ENCODE results near the gene CCDC141. TPM values are rescaled to one million over a fixed set of nuclear protein-coding genes. Genes with fewer than 3 reads are reported as not detected.

The CCDC141 gene
- total and polyA plus RNA-seq, 2 donors (not counting 3 experiments of a cell fraction or from before 2014, with no cell fraction given) = not detected

GRCh38 chr2:178819992-178820391 is 229.9 kb downstream of the CCDC141 start:
- Histone ChIP-seq H3K36me3 (ENCODE audit: control insufficient read depth in 2 of 2, extremely low read depth in 1 of 2, insufficient read depth in 2 of 2, low read length in 2 of 2) (no peaks in the 10 kb centered on the region), H3K4me3 (replicated peaks in 1 of 3; ENCODE audit: insufficient read depth in 1 of 3, low read depth in 1 of 3, low read length in 3 of 3) (peak overlapping the region in 2 of 3 experiments; percentile 27 to 66), H3K9ac (replicated peaks; ENCODE audit: extremely low read depth, insufficient read depth, low read length) (peak overlapping the region; percentile 55), H3K27me3 (ENCODE audit: control insufficient read depth in 2 of 2, insufficient read depth in 2 of 2, low read length in 2 of 2) (no peaks in the 10 kb centered on the region), H2AFZ (ENCODE audit: low read depth, low read length) (peak overlapping the region; percentile 99), H3K9me3 (replicated peaks; ENCODE audit: control insufficient read depth, insufficient read depth, low read length) (no peaks in the 10 kb centered on the region), H4K20me1 (replicated peaks; ENCODE audit: control insufficient read depth, extremely low read depth, insufficient read depth, low read length) (no peaks in the 10 kb centered on the region), H3K9me1 (replicated peaks; ENCODE audit: control insufficient read depth, extremely low read depth, insufficient read depth, low read length) (no peaks in the 10 kb centered on the region), H3K4me2 (ENCODE audit: insufficient read depth, low read length) (peak overlapping the region; percentile 95), H3K4me1 (ENCODE audit: control insufficient read depth, extremely low read depth, insufficient read depth, low read length) (peaks cover 21% of the 10 kb centered on the region), H3K79me2 (ENCODE audit: control insufficient read depth, insufficient read depth, low read length) (no peaks in the 10 kb centered on the region), H3K27ac (ENCODE audit: insufficient read depth, low read depth, low read length) (peak overlapping the region; percentile 80)
- intact Hi-C loops (cut with micrococcal nuclease) = loop anchor here (10.0 kb wide), 1 partner anchor 335 kb away; the partner anchor contains the start of gene PLEKHA3
- BruUV-seq (replicated peaks) = no TSS peak
- dilution Hi-C loops (cut with MboI; ENCODE audit: extremely low pct_ligation_motif_present, low sequenced_read_pairs) = loop anchor here (25.0 kb wide), 1 partner anchor 92 kb away; no protein-coding TSS in a partner anchor
- peak; percentile 58 for FAIRE-seq
- TF ChIP-seq GATA2 (IDR thresholded peaks at IDR 0.05; ENCODE audit: insufficient read depth, insufficient read length, low read depth, low read length) = peak; percentile 73
- no peak for TF ChIP-seq MYC (IDR thresholded peaks at IDR 0.05; ENCODE audit: low read depth, low read length)
- CTCF ChIA-PET = interaction anchor here (0.8 to 2.1 kb wide), 16 partner anchors 8 to 97 kb away, joined by 3 to 10 read pairs (median 4); partner anchors contain the start of gene TTN
- POLR2A ChIA-PET = interaction anchor here (1.0 kb wide), 1 partner anchor 287 kb away, joined by 3 read pairs; no protein-coding TSS in a partner anchor
- DNase-seq (ENCODE audit: low read depth, low spot score) = peak; percentile 63

DNA sequence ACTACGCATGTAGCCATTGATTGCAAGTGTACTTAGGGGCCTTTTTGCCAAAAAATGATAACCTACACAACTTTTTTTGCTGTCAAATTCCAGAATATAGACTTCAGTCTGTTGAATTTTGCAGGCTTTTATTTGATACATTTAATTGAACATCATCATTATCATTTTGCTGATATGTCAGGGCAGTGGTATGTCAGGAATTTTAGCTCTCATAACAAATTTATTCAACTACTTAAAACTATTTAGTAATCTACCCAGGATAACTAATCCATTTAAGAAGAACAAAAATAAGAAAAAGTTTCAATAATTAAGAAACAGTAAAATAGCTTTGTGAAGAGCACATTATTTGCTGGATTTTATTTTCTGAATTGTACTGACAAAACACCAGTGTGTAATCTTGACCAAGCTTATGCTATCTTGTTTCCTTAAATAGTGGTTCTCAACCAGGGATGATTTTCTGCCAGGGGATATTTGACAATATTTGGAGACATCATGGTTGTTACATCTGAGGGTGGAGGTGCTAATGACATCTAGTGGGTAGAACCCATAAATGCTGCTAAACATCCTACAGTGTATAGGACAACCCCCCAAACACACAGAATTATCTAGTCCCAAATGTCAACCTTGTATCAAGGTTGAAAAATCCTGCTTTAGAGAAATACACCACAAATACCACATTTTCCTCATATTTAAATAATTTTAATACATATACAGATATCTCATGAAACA is 230.6 kb downstream of the CCDC141 start:
- Histone ChIP-seq H3K4me2 (ENCODE audit: insufficient read depth, low read length) (peak overlapping the region; percentile 95), H3K9me1 (replicated peaks; ENCODE audit: control insufficient read depth, extremely low read depth, insufficient read depth, low read length) (no peaks in the 10 kb centered on the region), H2AFZ (ENCODE audit: low read depth, low read length) (no peak overlapping the region), H3K79me2 (ENCODE audit: control insufficient read depth, insufficient read depth, low read length) (no peaks in the 10 kb centered on the region), H3K9ac (replicated peaks; ENCODE audit: extremely low read depth, insufficient read depth, low read length) (no peak overlapping the region), H3K4me3 (replicated peaks in 1 of 3; ENCODE audit: insufficient read depth in 1 of 3, low read depth in 1 of 3, low read length in 3 of 3) (no peak overlapping the region), H3K27me3 (ENCODE audit: control insufficient read depth in 2 of 2, insufficient read depth in 2 of 2, low read length in 2 of 2) (no peaks in the 10 kb centered on the region), H3K27ac (ENCODE audit: insufficient read depth, low read depth, low read length) (no peak overlapping the region), H4K20me1 (replicated peaks; ENCODE audit: control insufficient read depth, extremely low read depth, insufficient read depth, low read length) (no peaks in the 10 kb centered on the region), H3K4me1 (ENCODE audit: control insufficient read depth, extremely low read depth, insufficient read depth, low read length) (peaks cover 15% of the 10 kb centered on the region), H3K9me3 (replicated peaks; ENCODE audit: control insufficient read depth, insufficient read depth, low read length) (no peaks in the 10 kb centered on the region), H3K36me3 (ENCODE audit: control insufficient read depth in 2 of 2, extremely low read depth in 1 of 2, insufficient read depth in 2 of 2, low read length in 2 of 2) (no peaks in the 10 kb centered on the region)
- dilution Hi-C loops (cut with MboI; ENCODE audit: extremely low pct_ligation_motif_present, low sequenced_read_pairs) = loop anchor here (25.0 kb wide), 1 partner anchor 93 kb away; no protein-coding TSS in a partner anchor
- no peak for TF ChIP-seq FOS (IDR thresholded peaks at IDR 0.05; ENCODE audit: borderline replicate concordance, insufficient read depth, low read length)
- TF ChIP-seq GATA2 (IDR thresholded peaks at IDR 0.05; ENCODE audit: insufficient read depth, insufficient read length, low read depth, low read length) = no peak
- no peak for TF ChIP-seq POLR2A (IDR thresholded peaks at IDR 0.05; ENCODE audit: low read depth, low read length)
- no TSS peak for BruUV-seq (replicated peaks)
- CTCF ChIA-PET = interaction anchor here (0.8 to 1.8 kb wide), 8 partner anchors 10 to 91 kb away, joined by 3 to 8 read pairs (median 6); partner anchors contain the start of gene TTN
- POLR2A ChIA-PET = no interaction called here
- intact Hi-C loops (cut with micrococcal nuclease) = no loop called here
- FAIRE-seq (no peak), DNase-seq (ENCODE audit: low read depth, low spot score) (peak; percentile 6)

Data from endothelial cell of umbilical vein (primary cell).